ENCODE results near the gene SCAMP5. TPM values are rescaled to one million over a fixed set of nuclear protein-coding genes. Genes with fewer than 3 reads are reported as not detected.

SCAMP5 gene
- total and polyA plus RNA-seq, 5 donors from 2014 or later, result 0.20 to 1.3 (median 0.25) TPM; not detected in 2

DNA sequence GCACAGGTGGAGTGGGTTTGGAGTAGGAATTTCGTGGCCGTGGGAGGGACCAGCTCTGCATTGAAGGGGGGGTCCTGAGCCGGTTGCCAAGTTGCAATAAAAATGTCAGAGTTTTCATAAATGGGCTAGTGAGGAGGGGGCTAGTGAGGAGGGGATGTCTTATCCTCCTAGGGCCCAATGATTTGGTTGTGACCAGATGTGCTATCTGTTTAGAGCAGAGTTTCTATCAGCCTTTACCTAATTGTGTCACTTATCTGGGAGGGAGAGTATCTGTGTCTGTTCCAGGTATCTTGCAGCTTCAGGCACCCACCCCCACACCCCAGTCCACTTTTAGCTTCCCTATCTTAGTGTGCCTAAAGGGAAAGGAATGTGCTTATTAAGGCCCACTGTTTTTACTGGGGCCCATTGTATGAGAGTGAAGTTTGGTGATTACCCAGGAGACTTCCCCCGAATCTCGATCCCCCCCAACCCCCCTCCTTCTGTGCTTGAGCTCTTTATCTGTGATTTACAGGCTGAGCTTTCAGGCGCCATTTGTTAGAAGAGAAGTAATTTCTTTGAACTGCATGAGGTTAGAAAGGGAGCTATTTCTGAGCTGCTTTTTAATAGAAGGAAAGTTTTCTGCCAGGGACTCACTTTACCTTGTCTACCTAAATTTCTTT is 70.6 kb downstream of the SCAMP5 start:
- Histone ChIP-seq H3K9me3 (ENCODE audit: control insufficient read depth in 2 of 2, low read length in 2 of 2) (no peaks in the 10 kb centered on the region), H3K27ac (ENCODE audit: insufficient read depth, low read length, poor library complexity, severe bottlenecking) (peak overlapping the region; percentile 52), H3K27me3 (ENCODE audit: control insufficient read depth, insufficient read depth, low read length) (no peaks in the 10 kb centered on the region), H3K4me3 (ENCODE audit: low read depth, low read length) (no peak overlapping the region), H3K4me1 (ENCODE audit: control insufficient read depth, insufficient read depth, low read length, poor library complexity, severe bottlenecking) (peaks cover 37% of the 10 kb centered on the region), H3K36me3 (ENCODE audit: control insufficient read depth, insufficient read depth, low read length) (no peaks in the 10 kb centered on the region)
- H3K36me3 Mint-ChIP-seq, result peaks cover 5% of the 10 kb centered on the region
- DNase-seq, result no peak
- H3K4me1 Mint-ChIP-seq, result peaks cover 17 to 39% (median 35%) of the 10 kb centered on the region in 4 donors
- H3K9me3 Mint-ChIP-seq, result peaks cover 0 to 3% (median 0%) of the 10 kb centered on the region in 7 donors
- no peaks in the 10 kb centered on the region for H3K27me3 Mint-ChIP-seq
- ATAC-seq (ENCODE audit: low read depth in 2 of 2), result no peak
- H3K4me3 Mint-ChIP-seq, result peak overlapping the region in 3 of 4 donors; percentile 5 to 83 (median 39)
- H3K27ac Mint-ChIP-seq, result peak overlapping the region in 2 of 3 donors; percentile 12 to 84

- ATAC-seq (ENCODE audit: low read depth in 2 of 2) (peak; percentile 22 to 65), DNase-seq (peak in 2 of 3 donors; percentile 42 to 89)
- Mint-ChIP-seq H3K4me1 (peaks cover 22 to 43% (median 36%) of the 10 kb centered on the region in 4 donors), H3K36me3 (peaks cover 8% of the 10 kb centered on the region), H3K27ac (peak overlapping the region; percentile 70 to 86 (median 76)), H3K9me3 (peaks cover 0 to 5% (median 0%) of the 10 kb centered on the region in 7 donors), H3K27me3 (no peaks in the 10 kb centered on the region), H3K4me3 (peak overlapping the region; percentile 34 to 61 (median 48))
- Histone ChIP-seq H3K9me3 (ENCODE audit: control insufficient read depth in 2 of 2, low read length in 2 of 2) (no peaks in the 10 kb centered on the region), H3K4me3 (ENCODE audit: low read depth, low read length) (peak overlapping the region; percentile 51), H3K4me1 (ENCODE audit: control insufficient read depth, insufficient read depth, low read length, poor library complexity, severe bottlenecking) (peaks cover 37% of the 10 kb centered on the region), H3K36me3 (ENCODE audit: control insufficient read depth, insufficient read depth, low read length) (no peaks in the 10 kb centered on the region), H3K27me3 (ENCODE audit: control insufficient read depth, insufficient read depth, low read length) (no peaks in the 10 kb centered on the region), H3K27ac (ENCODE audit: insufficient read depth, low read length, poor library complexity, severe bottlenecking) (peak overlapping the region; percentile 52)
These were observed 71.9 kb downstream of the SCAMP5 start for GRCh38 chr15:75067123-75067830.

DNA sequence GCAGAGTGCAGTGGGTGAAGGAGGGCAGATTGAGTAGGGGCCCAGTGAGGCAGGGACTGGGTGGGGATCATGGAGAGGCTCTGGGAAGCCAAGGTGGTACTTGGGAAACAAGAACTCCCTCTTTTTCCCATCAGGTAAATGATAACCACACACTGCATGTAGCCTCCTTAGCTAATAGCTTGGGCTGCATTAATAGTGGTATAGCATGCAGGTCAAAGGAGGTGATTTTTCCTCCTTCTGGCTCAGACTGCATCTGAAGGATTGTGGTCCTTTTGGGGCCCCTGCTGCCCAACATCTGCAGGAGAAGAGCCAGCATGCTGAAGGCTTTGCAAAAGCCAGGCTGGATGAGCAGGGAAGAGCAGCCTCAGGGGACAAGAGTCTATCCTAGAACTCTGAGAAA is 73.4 kb downstream of the SCAMP5 start:
- no peak for DNase-seq
- H3K27ac Mint-ChIP-seq, result no peak overlapping the region
- ATAC-seq (ENCODE audit: low read depth in 2 of 2), result no peak
- H3K4me1 Mint-ChIP-seq, result peaks cover 22 to 45% (median 39%) of the 10 kb centered on the region in 4 donors
- no peaks in the 10 kb centered on the region for H3K9me3 ChIP-seq (ENCODE audit: control insufficient read depth in 2 of 2, low read length in 2 of 2)
- H3K4me1 ChIP-seq (ENCODE audit: control insufficient read depth, insufficient read depth, low read length, poor library complexity, severe bottlenecking), result peaks cover 37% of the 10 kb centered on the region
- H3K4me3 ChIP-seq (ENCODE audit: low read depth, low read length), result no peak overlapping the region
- H3K27ac ChIP-seq (ENCODE audit: insufficient read depth, low read length, poor library complexity, severe bottlenecking), result no peak overlapping the region
- H3K9me3 Mint-ChIP-seq, result peaks cover 0 to 5% (median 0%) of the 10 kb centered on the region in 7 donors
- H3K36me3 Mint-ChIP-seq, result peaks cover 10% of the 10 kb centered on the region
- H3K36me3 ChIP-seq (ENCODE audit: control insufficient read depth, insufficient read depth, low read length), result no peaks in the 10 kb centered on the region
- H3K27me3 Mint-ChIP-seq, result no peaks in the 10 kb centered on the region
- H3K4me3 Mint-ChIP-seq, result no peak overlapping the region
- no peaks in the 10 kb centered on the region for H3K27me3 ChIP-seq (ENCODE audit: control insufficient read depth, insufficient read depth, low read length)

- no peaks in the 10 kb centered on the region for H3K9me3 ChIP-seq (ENCODE audit: control insufficient read depth in 2 of 2, low read length in 2 of 2)
- peak overlapping the region in 1 of 4 donors; percentile 27 for H3K4me3 Mint-ChIP-seq
- no peak overlapping the region for H3K27ac Mint-ChIP-seq
- H3K9me3 Mint-ChIP-seq, result peaks cover 0 to 5% (median 0%) of the 10 kb centered on the region in 7 donors
- H3K27ac ChIP-seq (ENCODE audit: insufficient read depth, low read length, poor library complexity, severe bottlenecking), result no peak overlapping the region
- peaks cover 10% of the 10 kb centered on the region for H3K36me3 Mint-ChIP-seq
- DNase-seq (no peak), ATAC-seq (ENCODE audit: low read depth in 2 of 2) (peak; percentile 47 to 51)
- no peaks in the 10 kb centered on the region for H3K36me3 ChIP-seq (ENCODE audit: control insufficient read depth, insufficient read depth, low read length)
- H3K4me1 ChIP-seq (ENCODE audit: control insufficient read depth, insufficient read depth, low read length, poor library complexity, severe bottlenecking), result peaks cover 37% of the 10 kb centered on the region
- no peak overlapping the region for H3K4me3 ChIP-seq (ENCODE audit: low read depth, low read length)
- H3K4me1 Mint-ChIP-seq, result peaks cover 22 to 45% (median 38%) of the 10 kb centered on the region in 4 donors
- H3K27me3 ChIP-seq (ENCODE audit: control insufficient read depth, insufficient read depth, low read length), result no peaks in the 10 kb centered on the region
- H3K27me3 Mint-ChIP-seq, result no peaks in the 10 kb centered on the region
These were observed 74.0 kb downstream of the SCAMP5 start for GRCh38 chr15:75069301-75069925.

DNA sequence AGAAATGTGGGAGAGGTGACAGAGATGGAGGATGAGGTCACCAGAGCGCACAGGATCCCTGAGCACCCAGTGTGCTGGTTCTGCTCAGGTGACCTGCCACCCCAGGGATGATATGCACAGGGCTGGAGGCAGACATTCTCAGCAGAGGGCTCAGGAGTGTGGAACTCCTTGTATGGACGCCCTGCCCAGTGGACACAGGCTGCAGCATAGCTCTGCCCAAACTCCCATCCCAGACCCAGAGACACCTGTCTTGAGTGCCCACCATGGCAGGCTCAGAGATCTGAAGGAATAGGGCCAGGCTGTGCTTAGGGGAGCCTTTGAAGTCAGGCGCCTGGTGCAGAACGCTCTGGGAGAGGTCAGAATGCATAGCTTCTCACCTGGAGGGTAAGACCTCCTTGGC is 75.3 kb downstream of the SCAMP5 start:
- Histone ChIP-seq H3K27me3 (ENCODE audit: control insufficient read depth, insufficient read depth, low read length) (no peaks in the 10 kb centered on the region), H3K4me1 (ENCODE audit: control insufficient read depth, insufficient read depth, low read length, poor library complexity, severe bottlenecking) (peaks cover 29% of the 10 kb centered on the region), H3K9me3 (ENCODE audit: control insufficient read depth in 2 of 2, low read length in 2 of 2) (peaks cover 2 to 4% of the 10 kb centered on the region in 2 experiments), H3K36me3 (ENCODE audit: control insufficient read depth, insufficient read depth, low read length) (no peaks in the 10 kb centered on the region), H3K4me3 (ENCODE audit: low read depth, low read length) (no peak overlapping the region), H3K27ac (ENCODE audit: insufficient read depth, low read length, poor library complexity, severe bottlenecking) (no peak overlapping the region)
- peaks cover 10% of the 10 kb centered on the region for H3K36me3 Mint-ChIP-seq
- H3K4me3 Mint-ChIP-seq, result no peak overlapping the region
- H3K27ac Mint-ChIP-seq, result no peak overlapping the region
- no peak for ATAC-seq (ENCODE audit: low read depth in 2 of 2)
- peaks cover 0 to 8% (median 3%) of the 10 kb centered on the region in 7 donors for H3K9me3 Mint-ChIP-seq
- DNase-seq, result no peak
- H3K4me1 Mint-ChIP-seq, result peaks cover 14 to 33% (median 31%) of the 10 kb centered on the region in 4 donors
- H3K27me3 Mint-ChIP-seq, result no peaks in the 10 kb centered on the region

Other genes starting within 250 kb of the SCAMP5 start
- gene CYP1A2, start 246.7 kb upstream of the SCAMP5 start, total RNA-seq, result not detected
- not detected for gene CYP1A2, start 246.7 kb upstream of the SCAMP5 start, polyA plus RNA-seq
- 257 TPM for gene CSK, start 213.5 kb upstream of the SCAMP5 start, total RNA-seq
- gene CSK, start 213.5 kb upstream of the SCAMP5 start, polyA plus RNA-seq, result 100 to 1,000 TPM; 131 to 151 (median 141) TPM
- gene LMAN1L, start 182.7 kb upstream of the SCAMP5 start, total RNA-seq, result not detected
- not detected for gene LMAN1L, start 182.7 kb upstream of the SCAMP5 start, polyA plus RNA-seq
- gene CPLX3, start 168.9 kb upstream of the SCAMP5 start, total RNA-seq, result 0.35 TPM
- not detected for gene CPLX3, start 168.9 kb upstream of the SCAMP5 start, polyA plus RNA-seq
- gene ULK3, start 152.4 kb upstream of the SCAMP5 start, total RNA-seq, result 54.4 TPM
- gene ULK3, start 152.4 kb upstream of the SCAMP5 start, polyA plus RNA-seq, result 10 to 100 TPM; 22.5 to 38.1 (median 34.7) TPM
- 107 TPM for gene SCAMP2, start 122.2 kb upstream of the SCAMP5 start, total RNA-seq
- 100 to 1,000 TPM; 145 to 194 (median 159) TPM for gene SCAMP2, start 122.2 kb upstream of the SCAMP5 start, polyA plus RNA-seq
- 49.6 TPM for gene MPI, start 105.5 kb upstream of the SCAMP5 start, total RNA-seq
- 100 to 1,000 TPM in 2 of 4 donors, 10 to 100 TPM in 2; 77.2 to 108 (median 100.0) TPM for gene MPI, start 105.5 kb upstream of the SCAMP5 start, polyA plus RNA-seq
- 79.7 TPM for gene FAM219B, start 88.7 kb upstream of the SCAMP5 start, total RNA-seq
- gene FAM219B, start 88.7 kb upstream of the SCAMP5 start, polyA plus RNA-seq, result 10 to 100 TPM; 22.0 to 26.9 (median 24.8) TPM
- 91.8 TPM for gene COX5A, start 57.5 kb upstream of the SCAMP5 start, total RNA-seq
- gene COX5A, start 57.5 kb upstream of the SCAMP5 start, polyA plus RNA-seq, result 100 to 1,000 TPM; 383 to 512 (median 449) TPM
- 0.54 TPM for gene RPP25, start 38.8 kb upstream of the SCAMP5 start, total RNA-seq
- 1 to 10 TPM; 1.6 to 4.6 (median 2.8) TPM for gene RPP25, start 38.8 kb upstream of the SCAMP5 start, polyA plus RNA-seq
- gene PPCDC, start 28.0 kb downstream of the SCAMP5 start, total RNA-seq, result 11.0 TPM
- 10 to 100 TPM; 12.3 to 15.5 (median 12.8) TPM for gene PPCDC, start 28.0 kb downstream of the SCAMP5 start, polyA plus RNA-seq
- gene C15orf39, start 206.3 kb downstream of the SCAMP5 start, total RNA-seq, result 19.5 TPM
- gene C15orf39, start 206.3 kb downstream of the SCAMP5 start, polyA plus RNA-seq, result 1 to 10 TPM; 1.2 to 2.3 (median 1.8) TPM